Measurements from ENCODE around the gene VPS18.
A peak's percentile ranks its signal among the peaks of the same experiment; 100 is the strongest.

VPS18 gene

DNA sequence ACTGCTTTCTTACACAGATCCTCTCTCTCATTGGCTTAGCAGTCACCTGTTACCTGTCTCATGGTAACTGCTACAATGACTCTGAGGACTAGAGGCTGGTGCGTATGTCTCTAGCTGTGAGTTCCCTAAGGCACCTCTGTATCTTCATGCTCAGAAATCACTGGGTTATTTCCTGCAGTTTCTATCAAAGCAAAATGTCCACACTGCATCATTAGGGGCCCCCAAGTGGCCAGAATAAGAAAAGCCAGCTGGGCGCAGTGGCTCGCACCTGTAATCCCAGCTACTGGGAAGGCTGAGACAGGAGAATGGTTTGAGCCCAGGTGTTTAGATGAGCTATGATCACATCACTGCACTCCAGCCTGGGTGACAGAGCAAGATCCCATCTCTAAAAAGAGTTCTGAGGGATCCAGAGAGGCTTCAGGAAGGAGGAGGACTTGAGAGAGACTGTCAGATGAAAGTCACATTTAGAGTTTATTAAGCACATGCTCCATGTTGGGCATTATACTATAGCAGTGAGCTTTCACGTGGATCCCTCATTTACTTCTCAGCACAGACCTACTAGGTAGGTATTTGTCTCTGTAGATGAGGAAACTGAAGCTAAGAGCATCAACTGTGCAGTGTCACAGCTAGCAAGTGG, 2.3 kb upstream of the VPS18 start:
- no peaks in the 10 kb centered on the region for H3K9me3 ChIP-seq (ENCODE audit: low read depth, low read length)
- H3K4me3 ChIP-seq, result no peak overlapping the region
- H3K9ac ChIP-seq (ENCODE audit: insufficient read length), result no peak overlapping the region
- H3K27ac ChIP-seq, result no peak overlapping the region
- DNase-seq (ENCODE audit: low read depth, low spot score), result no peak
- H3K36me3 ChIP-seq (ENCODE audit: insufficient read depth, low read length), result no peaks in the 10 kb centered on the region
- TF ChIP-seq EZH2 (IDR thresholded peaks at IDR 0.05) (no peak), FOXP2 (optimal IDR thresholded peaks at IDR 0.05; ENCODE audit: control extremely low read depth, extremely low read length, insufficient read depth) (no peak), POLR2AphosphoS5 (IDR thresholded peaks at IDR 0.05; ENCODE audit: borderline replicate concordance, low read depth, low read length) (no peak)

DNA sequence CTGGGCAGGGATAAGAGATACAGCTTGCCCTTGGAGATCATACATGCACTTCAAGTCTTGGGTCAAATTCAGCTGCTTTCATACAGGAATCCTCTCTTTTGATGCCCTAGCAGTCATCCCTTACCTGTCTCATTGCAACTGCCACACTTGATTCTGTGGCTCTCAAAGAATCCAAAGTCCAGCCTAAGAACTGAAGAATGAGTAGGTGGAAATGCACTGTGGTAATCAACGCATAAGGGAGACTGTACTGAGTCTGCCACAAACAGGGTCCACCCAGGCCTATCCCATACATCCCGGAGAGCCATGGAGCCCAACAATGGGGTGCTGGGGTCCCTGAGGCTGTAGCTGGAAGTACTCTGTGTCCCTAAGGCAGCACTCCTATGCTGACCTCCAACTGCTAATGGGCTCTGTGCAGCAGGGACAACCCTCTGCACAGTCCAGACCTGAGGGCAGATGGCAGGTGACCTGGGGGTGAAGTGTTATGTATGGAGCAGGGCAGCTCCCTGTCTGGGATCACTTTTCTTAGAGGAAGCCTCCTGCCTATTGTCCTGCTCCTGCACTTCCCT, 1.7 kb upstream of the VPS18 start:
- Histone ChIP-seq H3K4me3 (no peak overlapping the region), H3K36me3 (ENCODE audit: insufficient read depth, low read length) (no peaks in the 10 kb centered on the region), H3K9me3 (ENCODE audit: low read depth, low read length) (no peaks in the 10 kb centered on the region), H3K9ac (ENCODE audit: insufficient read length) (no peak overlapping the region), H3K27ac (no peak overlapping the region)
- no peak for DNase-seq (ENCODE audit: low read depth, low spot score)
- TF ChIP-seq FOXP2 (optimal IDR thresholded peaks at IDR 0.05; ENCODE audit: control extremely low read depth, extremely low read length, insufficient read depth), result no peak
- no peak for TF ChIP-seq EZH2 (IDR thresholded peaks at IDR 0.05)
- no peak for TF ChIP-seq POLR2AphosphoS5 (IDR thresholded peaks at IDR 0.05; ENCODE audit: borderline replicate concordance, low read depth, low read length)

DNA sequence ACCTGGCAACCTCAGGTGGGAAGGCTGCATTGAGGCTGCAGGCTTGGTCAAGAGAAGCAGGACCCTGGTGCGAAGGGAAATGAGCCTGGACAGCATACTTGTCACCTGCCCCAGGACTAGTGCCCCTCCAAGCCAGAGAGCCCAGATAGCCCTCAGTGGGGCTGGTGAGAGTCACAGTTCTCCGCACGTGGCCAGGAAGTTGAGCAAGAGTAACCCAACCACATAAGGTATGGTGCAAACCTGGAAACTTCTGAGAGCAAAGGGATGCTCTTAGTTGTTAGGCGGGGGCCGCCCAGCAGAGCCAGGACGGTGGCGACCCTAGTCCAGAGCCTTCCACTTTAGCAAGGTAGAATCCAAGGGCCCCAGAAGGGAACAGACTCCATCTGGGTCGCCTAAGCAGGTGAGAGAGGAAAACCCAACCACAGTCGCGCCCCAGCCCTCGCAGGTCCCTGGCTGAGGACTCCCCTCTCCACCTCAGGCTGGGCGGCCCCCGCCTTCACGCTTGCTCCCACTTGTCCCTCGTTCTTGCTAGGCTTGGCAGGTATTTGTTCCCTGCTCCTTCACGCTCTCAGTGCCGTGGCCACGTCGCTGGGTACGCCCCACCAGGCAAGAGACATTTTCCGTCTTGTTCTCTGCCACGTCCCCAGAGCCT, 1.1 kb upstream of the VPS18 start:
- no peak overlapping the region for H3K27ac ChIP-seq
- no peak overlapping the region for H3K4me3 ChIP-seq

DNA sequence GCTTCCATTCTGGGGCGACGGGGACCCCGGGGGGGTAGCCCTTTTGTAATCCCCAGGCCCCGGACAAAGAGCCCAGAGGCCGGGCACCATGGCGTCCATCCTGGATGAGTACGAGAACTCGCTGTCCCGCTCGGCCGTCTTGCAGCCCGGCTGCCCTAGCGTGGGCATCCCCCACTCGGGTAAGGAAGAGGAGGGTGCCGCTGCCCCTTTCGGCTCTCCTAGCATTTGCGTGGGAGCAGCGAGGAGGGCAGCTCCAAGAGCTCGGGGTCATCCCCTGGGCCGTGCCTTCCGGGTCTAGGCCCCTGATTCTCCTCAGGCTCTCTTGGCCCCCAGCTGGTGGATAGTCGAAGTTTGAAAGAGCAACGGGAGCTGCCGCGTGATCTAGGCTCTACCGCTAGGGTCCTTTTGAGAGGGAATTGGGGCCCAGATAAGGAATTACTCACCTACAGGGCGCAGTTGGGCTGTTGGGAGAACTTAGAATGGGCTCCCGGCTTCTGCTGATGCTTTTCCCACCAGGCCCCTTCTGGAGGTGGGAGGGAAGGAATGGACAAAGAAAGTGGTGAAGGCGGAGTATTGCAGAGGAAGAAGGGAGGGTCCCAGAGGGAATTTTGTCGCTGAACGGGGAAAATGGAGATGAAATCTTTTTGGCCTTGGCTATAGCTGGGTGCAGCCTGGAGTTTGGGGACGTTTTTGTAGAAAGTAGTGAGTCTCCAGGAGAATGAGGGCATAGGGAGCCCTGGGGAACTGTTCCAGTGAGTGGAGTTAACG, 615 bp downstream of the VPS18 start:
- H3K27ac ChIP-seq, result no peak overlapping the region
- no peak for TF ChIP-seq EZH2 (IDR thresholded peaks at IDR 0.05)
- TF ChIP-seq FOXP2 (optimal IDR thresholded peaks at IDR 0.05; ENCODE audit: control extremely low read depth, extremely low read length, insufficient read depth), result no peak
- no peak for TF ChIP-seq POLR2AphosphoS5 (IDR thresholded peaks at IDR 0.05; ENCODE audit: borderline replicate concordance, low read depth, low read length)
- DNase-seq (ENCODE audit: low read depth, low spot score), result no peak

More for the DNA sequence above, 1.1 kb upstream of the VPS18 start:
- H3K9ac ChIP-seq (ENCODE audit: insufficient read length), result no peak overlapping the region
- TF ChIP-seq EZH2 (IDR thresholded peaks at IDR 0.05) (no peak), FOXP2 (optimal IDR thresholded peaks at IDR 0.05; ENCODE audit: control extremely low read depth, extremely low read length, insufficient read depth) (no peak), POLR2AphosphoS5 (IDR thresholded peaks at IDR 0.05; ENCODE audit: borderline replicate concordance, low read depth, low read length) (no peak)
- H3K9me3 ChIP-seq (ENCODE audit: low read depth, low read length), result no peaks in the 10 kb centered on the region
- H3K36me3 ChIP-seq (ENCODE audit: insufficient read depth, low read length), result no peaks in the 10 kb centered on the region
- DNase-seq (ENCODE audit: low read depth, low spot score), result no peak

DNA sequence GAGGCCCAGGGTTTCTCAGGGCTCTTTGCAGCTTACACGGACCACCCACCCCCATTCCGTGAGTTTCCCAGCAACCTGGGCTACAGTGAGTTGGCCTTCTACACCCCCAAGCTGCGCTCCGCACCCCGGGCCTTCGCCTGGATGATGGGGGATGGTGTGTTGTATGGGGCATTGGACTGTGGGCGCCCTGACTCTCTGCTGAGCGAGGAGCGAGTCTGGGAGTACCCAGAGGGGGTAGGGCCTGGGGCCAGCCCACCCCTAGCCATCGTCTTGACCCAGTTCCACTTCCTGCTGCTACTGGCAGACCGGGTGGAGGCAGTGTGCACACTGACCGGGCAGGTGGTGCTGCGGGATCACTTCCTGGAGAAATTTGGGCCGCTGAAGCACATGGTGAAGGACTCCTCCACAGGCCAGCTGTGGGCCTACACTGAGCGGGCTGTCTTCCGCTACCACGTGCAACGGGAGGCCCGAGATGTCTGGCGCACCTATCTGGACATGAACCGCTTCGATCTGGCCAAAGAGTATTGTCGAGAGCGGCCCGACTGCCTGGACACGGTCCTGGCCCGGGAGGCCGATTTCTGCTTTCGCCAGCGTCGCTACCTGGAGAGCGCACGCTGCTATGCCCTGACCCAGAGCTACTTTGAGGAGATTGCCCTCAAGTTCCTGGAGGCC, 5.4 kb downstream of the VPS18 start:
- TF ChIP-seq EZH2 (IDR thresholded peaks at IDR 0.05) (no peak), POLR2AphosphoS5 (IDR thresholded peaks at IDR 0.05; ENCODE audit: borderline replicate concordance, low read depth, low read length) (no peak), FOXP2 (optimal IDR thresholded peaks at IDR 0.05; ENCODE audit: control extremely low read depth, extremely low read length, insufficient read depth) (no peak)
- Histone ChIP-seq H3K4me3 (no peak overlapping the region), H3K27ac (no peak overlapping the region), H3K36me3 (ENCODE audit: insufficient read depth, low read length) (peaks cover 28% of the 10 kb centered on the region), H3K9me3 (ENCODE audit: low read depth, low read length) (no peaks in the 10 kb centered on the region), H3K9ac (ENCODE audit: insufficient read length) (no peak overlapping the region)
- no peak for DNase-seq (ENCODE audit: low read depth, low spot score)

More for the DNA sequence above, 615 bp downstream of the VPS18 start:
- H3K4me3 ChIP-seq, result peak overlapping the region; percentile 78
- peaks cover 8% of the 10 kb centered on the region for H3K36me3 ChIP-seq (ENCODE audit: insufficient read depth, low read length)
- peak overlapping the region; percentile 70 for H3K9ac ChIP-seq (ENCODE audit: insufficient read length)
- no peaks in the 10 kb centered on the region for H3K9me3 ChIP-seq (ENCODE audit: low read depth, low read length)

DNA sequence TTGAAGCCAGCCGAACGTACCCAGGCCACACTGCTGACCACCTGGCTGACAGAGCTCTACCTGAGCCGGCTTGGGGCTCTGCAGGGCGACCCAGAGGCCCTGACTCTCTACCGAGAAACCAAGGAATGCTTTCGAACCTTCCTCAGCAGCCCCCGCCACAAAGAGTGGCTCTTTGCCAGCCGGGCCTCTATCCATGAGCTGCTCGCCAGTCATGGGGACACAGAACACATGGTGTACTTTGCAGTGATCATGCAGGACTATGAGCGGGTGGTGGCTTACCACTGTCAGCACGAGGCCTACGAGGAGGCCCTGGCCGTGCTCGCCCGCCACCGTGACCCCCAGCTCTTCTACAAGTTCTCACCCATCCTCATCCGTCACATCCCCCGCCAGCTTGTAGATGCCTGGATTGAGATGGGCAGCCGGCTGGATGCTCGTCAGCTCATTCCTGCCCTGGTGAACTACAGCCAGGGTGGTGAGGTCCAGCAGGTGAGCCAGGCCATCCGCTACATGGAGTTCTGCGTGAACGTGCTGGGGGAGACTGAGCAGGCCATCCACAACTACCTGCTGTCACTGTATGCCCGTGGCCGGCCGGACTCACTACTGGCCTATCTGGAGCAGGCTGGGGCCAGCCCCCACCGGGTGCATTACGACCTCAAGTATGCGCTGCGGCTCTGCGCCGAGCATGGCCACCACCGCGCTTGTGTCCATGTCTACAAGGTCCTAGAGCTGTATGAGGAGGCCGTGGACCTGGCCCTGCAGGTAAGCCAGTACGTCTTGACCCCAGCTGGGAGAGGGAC, 6.2 kb downstream of the VPS18 start:
- no peak overlapping the region for H3K9ac ChIP-seq (ENCODE audit: insufficient read length)
- H3K4me3 ChIP-seq, result no peak overlapping the region
- no peak for DNase-seq (ENCODE audit: low read depth, low spot score)
- TF ChIP-seq POLR2AphosphoS5 (IDR thresholded peaks at IDR 0.05; ENCODE audit: borderline replicate concordance, low read depth, low read length) (no peak), EZH2 (IDR thresholded peaks at IDR 0.05) (no peak), FOXP2 (optimal IDR thresholded peaks at IDR 0.05; ENCODE audit: control extremely low read depth, extremely low read length, insufficient read depth) (no peak)
- H3K36me3 ChIP-seq (ENCODE audit: insufficient read depth, low read length), result peaks cover 28% of the 10 kb centered on the region
- no peak overlapping the region for H3K27ac ChIP-seq
- no peaks in the 10 kb centered on the region for H3K9me3 ChIP-seq (ENCODE audit: low read depth, low read length)

DNA sequence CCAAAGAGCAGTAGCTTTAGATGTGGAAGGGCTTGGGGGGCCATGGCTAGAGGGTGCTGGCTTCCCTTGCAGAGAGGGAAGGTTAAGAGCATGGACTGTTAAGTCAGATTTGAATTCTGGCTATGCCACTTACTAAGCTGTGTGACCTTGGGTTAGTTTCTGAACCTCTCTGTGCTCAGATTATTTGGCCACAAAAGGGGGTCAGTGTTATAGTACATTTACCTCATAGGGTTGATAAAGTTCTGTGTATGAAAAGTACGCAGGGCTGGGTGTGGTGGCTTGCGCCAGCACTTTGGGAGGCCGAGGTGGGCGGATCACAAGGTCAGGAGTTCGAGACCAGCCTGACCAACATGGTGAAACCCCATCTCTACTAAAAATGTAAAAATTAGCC, 6.8 kb downstream of the VPS18 start:
- Histone ChIP-seq H3K9ac (ENCODE audit: insufficient read length) (no peak overlapping the region), H3K9me3 (ENCODE audit: low read depth, low read length) (no peaks in the 10 kb centered on the region), H3K36me3 (ENCODE audit: insufficient read depth, low read length) (peaks cover 28% of the 10 kb centered on the region), H3K4me3 (no peak overlapping the region), H3K27ac (no peak overlapping the region)
- TF ChIP-seq EZH2 (IDR thresholded peaks at IDR 0.05) (no peak), POLR2AphosphoS5 (IDR thresholded peaks at IDR 0.05; ENCODE audit: borderline replicate concordance, low read depth, low read length) (no peak), FOXP2 (optimal IDR thresholded peaks at IDR 0.05; ENCODE audit: control extremely low read depth, extremely low read length, insufficient read depth) (no peak)
- DNase-seq (ENCODE audit: low read depth, low spot score), result no peak

All from SK-N-MC (cell line).